ENCODE measurements around the gene CDKN2C.

DNA sequence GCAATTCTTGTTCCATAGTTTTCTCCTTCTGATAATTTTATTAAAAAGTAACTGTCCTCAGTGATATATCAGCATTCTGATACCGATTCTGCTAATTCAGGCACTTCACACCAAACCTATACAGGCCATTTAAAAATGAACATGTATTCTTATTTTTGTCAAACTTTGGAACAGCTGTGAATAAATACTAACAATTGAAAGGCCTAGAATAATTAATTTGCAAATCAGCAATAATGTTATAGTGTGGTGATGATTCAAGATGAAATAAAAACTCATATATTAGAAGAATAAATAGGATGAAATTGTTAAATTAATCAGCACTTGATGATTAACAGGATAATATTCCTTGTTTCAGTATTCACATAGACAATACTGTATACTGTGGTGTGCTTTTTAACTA lies 9.9 kb downstream of the CDKN2C start:
- TF ChIP-seq, protein P1, sequence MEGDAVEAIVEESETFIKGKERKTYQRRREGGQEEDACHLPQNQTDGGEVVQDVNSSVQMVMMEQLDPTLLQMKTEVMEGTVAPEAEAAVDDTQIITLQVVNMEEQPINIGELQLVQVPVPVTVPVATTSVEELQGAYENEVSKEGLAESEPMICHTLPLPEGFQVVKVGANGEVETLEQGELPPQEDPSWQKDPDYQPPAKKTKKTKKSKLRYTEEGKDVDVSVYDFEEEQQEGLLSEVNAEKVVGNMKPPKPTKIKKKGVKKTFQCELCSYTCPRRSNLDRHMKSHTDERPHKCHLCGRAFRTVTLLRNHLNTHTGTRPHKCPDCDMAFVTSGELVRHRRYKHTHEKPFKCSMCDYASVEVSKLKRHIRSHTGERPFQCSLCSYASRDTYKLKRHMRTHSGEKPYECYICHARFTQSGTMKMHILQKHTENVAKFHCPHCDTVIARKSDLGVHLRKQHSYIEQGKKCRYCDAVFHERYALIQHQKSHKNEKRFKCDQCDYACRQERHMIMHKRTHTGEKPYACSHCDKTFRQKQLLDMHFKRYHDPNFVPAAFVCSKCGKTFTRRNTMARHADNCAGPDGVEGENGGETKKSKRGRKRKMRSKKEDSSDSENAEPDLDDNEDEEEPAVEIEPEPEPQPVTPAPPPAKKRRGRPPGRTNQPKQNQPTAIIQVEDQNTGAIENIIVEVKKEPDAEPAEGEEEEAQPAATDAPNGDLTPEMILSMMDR (IDR thresholded peaks at IDR 0.05; ENCODE audit: insufficient read depth, low read length): no peak
- TF ChIP-seq POLR2AphosphoS5 (IDR thresholded peaks at IDR 0.05; ENCODE audit: low read depth): no peak
